GM20000 (cell line): ENCODE measurements around the gene FOXO1.

ENCODE experiments used
- DNase-seq: peaks from one replicate; pipeline ENCODE4 v3.0.0; 2012; ENCODE audit warnings: low spot score
- TF ChIP-seq, protein P1 (sequence below): IDR thresholded peaks from 2 replicates; pipeline ENCODE4 v1.5.1; 2012; ENCODE audit warnings: mild to moderate bottlenecking, control low read depth; ENCODE audit errors: extremely low read depth, missing control alignments

The FOXO1 gene

DNA sequence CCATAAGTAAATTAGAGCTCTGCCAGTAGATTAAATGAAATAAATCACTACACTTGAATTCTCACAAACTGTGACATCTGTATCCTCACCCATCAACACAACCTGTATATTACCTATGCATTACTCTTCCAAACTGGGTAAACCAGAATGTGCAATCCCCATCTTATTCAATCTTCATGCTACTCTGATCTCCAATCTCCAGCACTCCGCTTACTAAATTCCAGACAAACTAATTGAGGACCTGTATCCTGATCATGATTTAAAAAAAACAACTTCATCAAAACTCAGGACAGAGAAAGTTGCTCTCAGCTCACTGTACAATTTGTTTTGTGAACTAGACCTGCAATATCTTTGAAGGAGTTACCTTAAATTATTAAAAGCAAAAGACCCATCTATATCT is 74.4 kb downstream of the FOXO1 start:
- no peak for DNase-seq
- TF ChIP-seq, protein P1, sequence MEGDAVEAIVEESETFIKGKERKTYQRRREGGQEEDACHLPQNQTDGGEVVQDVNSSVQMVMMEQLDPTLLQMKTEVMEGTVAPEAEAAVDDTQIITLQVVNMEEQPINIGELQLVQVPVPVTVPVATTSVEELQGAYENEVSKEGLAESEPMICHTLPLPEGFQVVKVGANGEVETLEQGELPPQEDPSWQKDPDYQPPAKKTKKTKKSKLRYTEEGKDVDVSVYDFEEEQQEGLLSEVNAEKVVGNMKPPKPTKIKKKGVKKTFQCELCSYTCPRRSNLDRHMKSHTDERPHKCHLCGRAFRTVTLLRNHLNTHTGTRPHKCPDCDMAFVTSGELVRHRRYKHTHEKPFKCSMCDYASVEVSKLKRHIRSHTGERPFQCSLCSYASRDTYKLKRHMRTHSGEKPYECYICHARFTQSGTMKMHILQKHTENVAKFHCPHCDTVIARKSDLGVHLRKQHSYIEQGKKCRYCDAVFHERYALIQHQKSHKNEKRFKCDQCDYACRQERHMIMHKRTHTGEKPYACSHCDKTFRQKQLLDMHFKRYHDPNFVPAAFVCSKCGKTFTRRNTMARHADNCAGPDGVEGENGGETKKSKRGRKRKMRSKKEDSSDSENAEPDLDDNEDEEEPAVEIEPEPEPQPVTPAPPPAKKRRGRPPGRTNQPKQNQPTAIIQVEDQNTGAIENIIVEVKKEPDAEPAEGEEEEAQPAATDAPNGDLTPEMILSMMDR: no peak

DNA sequence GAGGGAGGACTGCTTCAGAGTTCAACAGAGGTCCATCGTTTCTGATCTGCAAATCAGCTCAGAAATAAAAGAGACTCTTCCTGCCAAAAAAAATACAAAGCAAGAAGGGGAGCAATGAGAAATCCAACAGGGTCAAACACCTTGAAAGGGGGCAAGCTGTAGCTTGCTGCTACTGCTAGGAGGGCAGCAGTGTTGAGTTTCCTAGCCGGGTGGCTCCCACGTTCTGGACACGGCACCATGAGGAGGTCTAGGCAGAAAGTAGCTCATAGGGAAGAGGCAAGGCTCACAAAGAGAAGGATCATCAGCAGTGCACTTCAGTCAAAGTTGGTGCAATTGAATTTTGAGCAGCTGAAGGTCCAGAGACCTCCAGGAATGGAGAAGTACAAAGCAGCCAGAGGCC is 75.3 kb downstream of the FOXO1 start:
- TF ChIP-seq, protein P1: no peak
- no peak for DNase-seq

DNA sequence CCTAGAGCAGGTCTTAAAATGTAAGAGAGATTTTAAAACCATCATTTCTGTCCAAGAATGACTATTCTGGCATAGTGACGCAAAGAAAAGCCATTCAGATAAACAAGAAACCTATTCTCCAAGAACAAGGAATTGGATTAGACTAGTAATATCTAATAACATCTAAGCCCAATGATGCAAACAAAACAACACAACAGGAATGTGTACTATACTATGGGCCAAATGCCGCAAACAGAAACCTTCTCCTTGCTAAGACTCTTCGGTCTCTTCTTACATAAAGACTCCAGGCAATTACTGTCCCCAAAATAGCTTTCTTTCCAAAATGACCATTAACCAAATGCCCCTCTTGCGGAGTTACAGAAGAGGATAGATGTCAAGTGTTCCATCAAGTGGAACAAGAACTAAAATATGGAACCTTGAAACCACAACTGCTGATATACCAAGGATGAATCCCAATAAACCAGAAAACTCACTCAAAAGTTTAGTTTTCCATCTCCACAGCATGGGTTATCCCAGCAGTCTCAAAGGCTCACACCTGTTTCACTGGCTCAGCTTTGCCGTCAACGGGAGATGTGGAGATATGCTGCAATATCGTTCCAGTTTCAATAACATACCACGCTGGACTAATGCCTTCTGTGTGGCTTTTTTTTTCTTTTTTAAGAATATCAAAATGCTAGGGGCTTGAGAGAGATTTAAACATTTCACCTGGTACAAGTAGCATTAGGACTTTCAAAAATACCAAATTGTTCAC is 76.2 kb downstream of the FOXO1 start:
- TF ChIP-seq, protein P1: no peak
- no peak for DNase-seq

DNA sequence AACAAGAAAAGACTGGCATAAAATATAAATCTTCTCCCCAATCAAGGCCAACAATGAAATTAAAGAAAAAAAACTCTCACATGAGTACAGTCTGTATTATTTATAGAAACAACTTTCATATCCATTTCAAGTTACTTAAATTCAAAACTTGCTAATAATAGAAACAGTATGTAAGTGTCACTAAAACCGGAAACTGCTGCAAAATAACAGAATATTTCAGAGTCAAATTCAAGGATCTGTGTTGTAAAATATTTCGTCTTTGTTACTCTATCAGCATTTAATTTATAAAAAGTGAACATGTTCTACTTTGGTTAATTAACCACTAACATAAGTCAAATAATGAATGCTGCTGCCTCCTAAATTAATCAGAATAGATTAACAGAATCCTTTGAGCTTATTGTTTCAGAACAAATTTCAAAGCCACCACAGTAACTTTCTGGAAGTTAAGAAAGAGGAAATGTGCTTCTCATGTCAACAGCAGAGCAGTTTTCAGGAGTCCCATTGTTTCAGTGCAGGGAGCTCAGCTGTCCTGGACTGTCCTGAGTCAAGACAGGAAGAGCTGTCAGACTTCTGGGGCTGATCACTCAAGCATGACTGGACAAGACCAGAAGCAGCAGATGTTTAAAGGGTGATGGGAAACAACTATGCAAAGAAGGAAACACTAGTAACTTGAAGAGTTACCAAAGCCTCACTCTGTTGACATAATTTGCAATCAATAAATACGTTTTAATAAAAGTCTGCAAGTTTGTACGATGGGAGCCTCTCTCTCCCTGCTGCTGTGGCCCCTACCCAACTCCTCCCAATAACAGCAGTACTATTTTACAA is 76.9 kb downstream of the FOXO1 start:
- peak; percentile 63 for DNase-seq

DNA sequence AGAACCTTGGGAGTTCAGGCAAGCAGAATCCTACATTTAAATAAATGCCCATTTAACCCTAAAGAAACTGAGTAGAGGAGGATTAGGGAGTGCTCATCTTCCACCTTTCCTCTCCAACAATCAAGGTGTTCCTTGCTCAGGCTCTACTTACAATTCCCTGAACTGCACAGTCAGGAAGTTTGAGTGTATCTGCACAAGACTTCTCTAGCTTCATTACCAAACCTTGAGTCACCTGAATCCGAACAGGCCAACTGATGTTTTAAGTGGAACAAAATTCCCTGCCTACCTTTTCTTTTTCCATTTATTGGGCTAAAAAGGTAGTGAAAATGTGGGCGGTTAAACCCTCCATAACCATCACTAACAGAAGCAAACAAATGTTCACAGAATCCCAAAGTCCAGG is 78.3 kb downstream of the FOXO1 start:
- TF ChIP-seq, protein P1: no peak
- DNase-seq: no peak

More for the DNA sequence above, 76.9 kb downstream of the FOXO1 start:
- TF ChIP-seq, protein P1: no peak

DNA sequence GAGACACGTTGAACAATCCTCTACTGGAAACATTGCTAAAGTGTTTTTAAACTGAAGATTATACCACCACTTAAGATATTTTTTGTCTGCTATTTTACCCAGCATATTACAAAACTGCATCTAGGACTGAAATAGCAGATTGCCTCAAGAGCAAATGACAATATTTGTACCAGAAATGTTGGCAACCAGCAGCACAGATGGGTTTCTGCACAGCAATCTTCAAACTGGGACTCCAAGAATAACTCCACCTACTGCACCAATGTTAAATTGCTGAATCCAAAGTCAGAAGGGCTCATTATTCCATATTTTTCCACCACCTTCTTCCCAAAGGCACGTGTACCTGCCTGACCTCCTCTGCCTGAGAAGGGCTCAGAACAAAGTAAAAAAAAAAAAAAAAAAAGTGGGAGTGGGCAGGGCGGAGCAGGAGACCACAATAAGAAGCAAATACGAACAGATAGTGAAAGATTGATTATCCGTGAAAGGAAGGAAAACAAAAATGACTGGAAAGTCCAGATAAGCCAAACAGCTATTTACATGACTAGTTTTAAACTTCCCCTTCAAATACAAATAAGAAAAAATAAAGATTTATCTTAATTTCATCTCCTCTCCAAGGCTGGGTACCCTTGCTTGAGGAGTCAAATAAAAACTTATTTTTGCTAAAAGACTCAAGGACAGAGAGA is 79.4 kb downstream of the FOXO1 start:
- no peak for DNase-seq
- TF ChIP-seq, protein P1: no peak
